ENCODE measurements around the gene PALMD.

The PALMD gene

DNA sequence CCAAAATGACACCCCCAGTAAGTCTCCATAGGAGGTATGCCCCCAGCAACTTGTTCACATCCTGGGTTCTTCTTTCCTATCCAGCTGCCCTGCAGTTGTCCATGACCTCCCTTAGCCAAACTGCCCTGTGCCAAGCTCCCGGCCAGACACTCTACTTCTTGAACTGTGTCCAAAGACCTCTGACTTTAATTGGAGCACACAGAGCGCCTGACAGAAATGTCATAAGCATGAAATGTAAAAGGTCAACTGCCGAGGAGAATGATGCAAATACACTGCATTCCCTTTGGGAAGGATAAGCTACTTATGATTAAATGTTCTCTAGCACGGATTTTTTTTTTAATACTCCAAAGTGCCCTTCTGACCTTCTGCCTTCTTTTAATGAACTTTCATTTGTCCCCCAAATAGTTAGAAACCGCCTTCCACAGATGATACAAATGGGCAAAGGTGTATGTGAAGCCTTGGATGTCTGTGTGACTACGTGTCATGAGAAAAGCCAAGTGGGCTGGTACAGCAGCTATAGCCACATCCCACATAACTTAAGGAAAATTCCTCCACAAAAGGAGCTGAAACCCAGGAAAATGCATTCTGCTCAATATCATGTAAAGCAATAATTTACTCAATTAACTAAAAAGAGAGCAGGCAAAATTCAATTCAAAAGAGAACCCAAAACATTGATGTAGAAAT is 26.8 kb downstream of the PALMD start:
- no peaks in the 10 kb centered on the region for H3K27me3 ChIP-seq (ENCODE audit: insufficient read depth, low read depth, severe bottlenecking)
- H3K36me3 ChIP-seq = peaks cover 7% of the 10 kb centered on the region
- no peak overlapping the region for H3K4me3 ChIP-seq (ENCODE audit: low read depth, low read length)
- no peaks in the 10 kb centered on the region for H3K9me3 ChIP-seq (ENCODE audit: severe bottlenecking)
- H3K27ac ChIP-seq = no peak overlapping the region
- TF ChIP-seq, protein P1, sequence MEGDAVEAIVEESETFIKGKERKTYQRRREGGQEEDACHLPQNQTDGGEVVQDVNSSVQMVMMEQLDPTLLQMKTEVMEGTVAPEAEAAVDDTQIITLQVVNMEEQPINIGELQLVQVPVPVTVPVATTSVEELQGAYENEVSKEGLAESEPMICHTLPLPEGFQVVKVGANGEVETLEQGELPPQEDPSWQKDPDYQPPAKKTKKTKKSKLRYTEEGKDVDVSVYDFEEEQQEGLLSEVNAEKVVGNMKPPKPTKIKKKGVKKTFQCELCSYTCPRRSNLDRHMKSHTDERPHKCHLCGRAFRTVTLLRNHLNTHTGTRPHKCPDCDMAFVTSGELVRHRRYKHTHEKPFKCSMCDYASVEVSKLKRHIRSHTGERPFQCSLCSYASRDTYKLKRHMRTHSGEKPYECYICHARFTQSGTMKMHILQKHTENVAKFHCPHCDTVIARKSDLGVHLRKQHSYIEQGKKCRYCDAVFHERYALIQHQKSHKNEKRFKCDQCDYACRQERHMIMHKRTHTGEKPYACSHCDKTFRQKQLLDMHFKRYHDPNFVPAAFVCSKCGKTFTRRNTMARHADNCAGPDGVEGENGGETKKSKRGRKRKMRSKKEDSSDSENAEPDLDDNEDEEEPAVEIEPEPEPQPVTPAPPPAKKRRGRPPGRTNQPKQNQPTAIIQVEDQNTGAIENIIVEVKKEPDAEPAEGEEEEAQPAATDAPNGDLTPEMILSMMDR (IDR thresholded peaks at IDR 0.05; ENCODE audit: low read depth, low read length) = no peak
- DNase-seq = no peak

DNA sequence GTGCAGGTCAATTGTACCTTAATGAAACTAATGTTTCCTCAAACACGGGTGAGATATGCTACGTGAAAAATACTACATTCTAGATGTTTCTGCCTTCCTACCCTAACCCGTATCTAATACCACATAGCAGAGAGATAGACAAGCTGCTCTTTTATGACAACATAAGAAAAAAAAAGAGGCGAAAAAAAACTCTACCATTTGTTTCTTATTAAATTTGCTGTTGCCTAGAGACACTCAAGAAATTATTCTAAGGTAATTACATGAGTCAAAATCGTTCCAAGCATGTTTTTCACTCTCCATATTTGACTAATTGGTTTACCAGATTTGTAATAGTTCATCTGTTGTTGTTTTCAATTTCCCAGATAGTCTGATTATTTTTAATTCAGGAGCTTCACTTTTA is 27.4 kb downstream of the PALMD start:
- H3K36me3 ChIP-seq = peaks cover 5% of the 10 kb centered on the region
- DNase-seq = no peak

DNA sequence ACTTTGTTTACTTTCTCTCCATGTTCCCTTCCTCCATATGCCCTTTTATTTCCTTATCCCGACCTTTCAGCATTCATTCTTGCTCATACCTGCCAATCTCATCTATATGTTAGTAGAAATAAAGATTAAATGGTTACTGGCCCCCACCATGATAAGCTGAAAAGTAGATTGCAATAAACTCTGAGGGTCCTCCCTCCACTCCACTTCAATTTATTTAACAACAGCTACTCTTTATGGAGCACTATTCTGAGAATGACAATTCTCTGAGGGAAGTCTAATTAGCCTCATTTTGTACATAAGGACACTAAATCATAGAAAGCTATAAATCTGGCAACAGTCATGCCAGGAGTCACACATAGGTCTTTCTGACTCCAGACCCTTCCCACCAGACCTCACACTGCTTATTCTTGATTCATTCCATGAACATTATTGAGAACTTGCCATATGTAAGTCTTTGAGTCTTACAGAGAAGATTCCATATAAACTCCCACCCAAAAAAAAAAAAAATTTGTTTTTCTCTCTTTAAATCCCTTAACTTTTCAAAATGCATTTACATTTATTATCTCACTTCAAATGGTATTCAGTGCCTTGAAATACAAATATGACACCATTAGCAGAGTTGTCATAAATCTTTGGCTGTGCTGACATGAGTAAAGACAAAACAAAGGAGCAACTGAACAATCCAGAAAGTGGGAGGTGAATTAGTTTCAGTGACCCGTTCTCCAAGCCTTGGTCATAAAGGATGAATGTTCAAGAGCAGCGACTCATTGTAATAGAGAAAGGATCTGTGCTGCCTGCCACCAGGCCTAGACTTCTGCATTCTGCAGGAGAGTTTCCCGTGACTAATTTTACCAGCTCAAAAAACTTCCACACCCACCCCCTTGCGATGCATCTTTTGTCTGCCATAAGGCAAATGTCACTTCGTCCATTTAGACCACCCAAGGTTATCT is 28.5 kb downstream of the PALMD start:
- Histone ChIP-seq H3K27me3 (ENCODE audit: insufficient read depth, low read depth, severe bottlenecking) (no peaks in the 10 kb centered on the region), H3K27ac (no peak overlapping the region), H3K4me3 (ENCODE audit: low read depth, low read length) (no peak overlapping the region), H3K9me3 (ENCODE audit: severe bottlenecking) (no peaks in the 10 kb centered on the region), H3K36me3 (peaks cover 3% of the 10 kb centered on the region; the same call in 1 of the 2 replicates)
- DNase-seq = no peak
- TF ChIP-seq, protein P1 (IDR thresholded peaks at IDR 0.05; ENCODE audit: low read depth, low read length) = no peak

More for the DNA sequence above, 27.4 kb downstream of the PALMD start:
- TF ChIP-seq, protein P1 (IDR thresholded peaks at IDR 0.05; ENCODE audit: low read depth, low read length) = no peak
- Histone ChIP-seq H3K9me3 (ENCODE audit: severe bottlenecking) (no peaks in the 10 kb centered on the region), H3K27me3 (ENCODE audit: insufficient read depth, low read depth, severe bottlenecking) (no peaks in the 10 kb centered on the region), H3K4me3 (ENCODE audit: low read depth, low read length) (no peak overlapping the region), H3K27ac (no peak overlapping the region)

DNA sequence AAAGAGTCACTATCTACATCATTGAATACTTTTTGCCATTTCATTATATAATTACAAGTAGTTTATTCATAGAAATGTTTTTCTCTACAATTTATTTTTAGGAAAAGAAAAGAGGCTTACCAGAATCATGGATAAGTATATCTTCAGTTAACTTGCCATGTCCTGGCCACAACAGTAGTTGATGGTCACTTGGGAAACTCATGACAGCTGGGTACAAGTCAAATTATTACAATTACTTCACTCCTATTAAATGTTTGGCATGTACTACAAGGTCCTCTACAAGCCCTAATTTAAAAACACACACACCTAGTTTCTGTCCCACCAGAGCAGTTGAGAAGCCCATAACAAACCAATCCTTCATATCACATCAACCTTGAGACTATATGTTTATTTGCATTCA is 29.4 kb downstream of the PALMD start:
- Histone ChIP-seq H3K4me3 (ENCODE audit: low read depth, low read length) (no peak overlapping the region), H3K27ac (no peak overlapping the region), H3K9me3 (ENCODE audit: severe bottlenecking) (no peaks in the 10 kb centered on the region), H3K27me3 (ENCODE audit: insufficient read depth, low read depth, severe bottlenecking) (no peaks in the 10 kb centered on the region), H3K36me3 (no peaks in the 10 kb centered on the region; the same call in 1 of the 2 replicates)
- TF ChIP-seq, protein P1 (IDR thresholded peaks at IDR 0.05; ENCODE audit: low read depth, low read length) = no peak
- no peak for DNase-seq

DNA sequence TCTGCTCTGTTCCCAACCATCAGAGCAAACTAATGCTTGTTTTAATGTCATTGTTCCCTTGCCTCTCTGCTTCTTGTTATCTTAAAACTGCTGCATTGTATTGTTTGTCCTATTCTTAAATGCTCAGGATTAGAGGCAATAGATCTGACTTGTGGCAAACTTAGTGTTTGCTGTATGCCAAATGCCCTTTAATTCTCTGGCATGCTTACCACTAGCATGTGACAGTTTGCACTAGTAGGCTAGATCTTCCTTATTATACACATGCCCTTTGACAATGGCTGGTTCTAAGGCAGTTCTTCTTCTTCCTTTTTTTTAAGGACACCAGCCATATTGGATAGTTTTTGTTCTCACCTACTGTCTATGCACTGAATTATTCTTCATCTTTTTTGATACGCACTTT is 30.1 kb downstream of the PALMD start:
- no peak for DNase-seq
- TF ChIP-seq, protein P1 (IDR thresholded peaks at IDR 0.05; ENCODE audit: low read depth, low read length) = no peak

More for the DNA sequence above, 30.1 kb downstream of the PALMD start:
- H3K27me3 ChIP-seq (ENCODE audit: insufficient read depth, low read depth, severe bottlenecking) = no peaks in the 10 kb centered on the region
- no peaks in the 10 kb centered on the region; the same call in 1 of the 2 replicates for H3K36me3 ChIP-seq
- H3K4me3 ChIP-seq (ENCODE audit: low read depth, low read length) = no peak overlapping the region
- H3K27ac ChIP-seq = no peak overlapping the region
- H3K9me3 ChIP-seq (ENCODE audit: severe bottlenecking) = no peaks in the 10 kb centered on the region
